Liver (tissue), 9 donors: ENCODE results near the gene MMRN1. TPM values are rescaled to one million over a fixed set of nuclear protein-coding genes. Genes with fewer than 3 reads are reported as not detected.
A peak's percentile ranks its signal among the peaks of the same experiment; 100 is the strongest.

Source experiments
- DNase-seq: peaks from one replicate; pipeline ENCODE4 v3.0.0-alpha.2; 2017; ENCODE audit warnings: low spot score
- H3K27ac ChIP-seq, 2 donors: one replicate each; pipeline ENCODE4 v1.7.0; 2013; ENCODE audit warnings: inconsistent platforms in 2 of 2, low read length in 2 of 2, control low read depth in 1 of 2, low read depth in 1 of 2, mild to moderate bottlenecking in 1 of 2
- H3K27me3 ChIP-seq, 4 donors: one replicate each; pipeline versions ENCODE4 v1.6.1 to v1.7.0; 2013; ENCODE audit warnings: low read length in 3 of 4, inconsistent platforms in 1 of 4, mild to moderate bottlenecking in 1 of 4, moderate library complexity in 1 of 4; ENCODE audit not compliant: control insufficient read depth in 4 of 4, insufficient read depth in 4 of 4
- H3K36me3 ChIP-seq, 4 donors: one replicate each; pipeline versions ENCODE4 v1.6.1 to v1.7.0; 2013; ENCODE audit warnings: low read length in 3 of 4, mild to moderate bottlenecking in 3 of 4, low read depth in 1 of 4, moderate library complexity in 1 of 4; ENCODE audit not compliant: control insufficient read depth in 4 of 4, insufficient read depth in 3 of 4
- H3K4me1 ChIP-seq, 4 donors: one replicate each; pipeline versions ENCODE4 v1.6.1 to v1.7.0; 2013; ENCODE audit warnings: low read length in 3 of 4, mild to moderate bottlenecking in 3 of 4, moderate library complexity in 1 of 4; ENCODE audit not compliant: control insufficient read depth in 4 of 4, insufficient read depth in 4 of 4
- H3K4me3 ChIP-seq, 3 donors: one replicate each; pipeline versions ENCODE4 v1.6.1 to v1.7.0; 2013; ENCODE audit warnings: low read length in 3 of 3, control low read depth in 1 of 3, low read depth in 1 of 3, mild to moderate bottlenecking in 1 of 3
- H3K9ac ChIP-seq, 2 donors: one replicate each; pipeline ENCODE4 v1.7.0; 2013; ENCODE audit warnings: low read length in 2 of 2, mild to moderate bottlenecking in 2 of 2, moderate library complexity in 2 of 2, control low read depth in 1 of 2, low read depth in 1 of 2
- H3K9me3 ChIP-seq, 4 donors: one replicate each; pipeline versions ENCODE4 v1.6.1 to v1.7.0; 2013; ENCODE audit warnings: low read length in 3 of 4; ENCODE audit not compliant: control insufficient read depth in 4 of 4
- ATF3 ChIP-seq: IDR thresholded peaks from 2 replicates; pipeline ENCODE4 v1.6.1; 2016; ENCODE audit warnings: antibody characterized with exemption
- FOXA1 ChIP-seq: IDR thresholded peaks from 2 replicates; pipeline ENCODE4 v1.6.1; 2016; ENCODE audit warnings: antibody characterized with exemption
- FOXA2 ChIP-seq: IDR thresholded peaks from 2 replicates; pipeline ENCODE4 v1.6.1; 2016; ENCODE audit warnings: antibody characterized with exemption
- GABPA ChIP-seq, 2 donors: IDR thresholded peaks in 1 of 2; conservative IDR thresholded peaks in 1 of 2; 2 replicates each; pipeline ENCODE4 v1.6.1; 2016; ENCODE audit warnings: antibody characterized with exemption in 2 of 2, mild to moderate bottlenecking in 1 of 2, moderate library complexity in 1 of 2
- HNF4A ChIP-seq, 2 donors: conservative IDR thresholded peaks; 2 replicates each; pipeline ENCODE4 v1.6.1; 2016; ENCODE audit warnings: antibody characterized with exemption in 2 of 2, mild to moderate bottlenecking in 2 of 2
- HNF4G ChIP-seq: IDR thresholded peaks from 2 replicates; pipeline ENCODE4 v1.6.1; 2016; ENCODE audit warnings: antibody characterized with exemption
- JUND ChIP-seq, 2 donors: IDR thresholded peaks; 2 replicates each; pipeline ENCODE4 v1.6.1; 2016; ENCODE audit warnings: antibody characterized with exemption in 2 of 2
- MAX ChIP-seq: IDR thresholded peaks from 2 replicates; pipeline ENCODE4 v1.6.1; 2016; ENCODE audit warnings: antibody characterized with exemption
- NR2F2 ChIP-seq: IDR thresholded peaks from 2 replicates; pipeline ENCODE4 v1.6.1; 2016; ENCODE audit warnings: antibody characterized with exemption
- RAD21 ChIP-seq, 2 donors: IDR thresholded peaks; 2 replicates each; pipeline ENCODE4 v1.6.1; 2016; ENCODE audit warnings: antibody characterized with exemption in 2 of 2, mild to moderate bottlenecking in 2 of 2
- REST ChIP-seq: IDR thresholded peaks from 2 replicates; pipeline ENCODE4 v1.6.1; 2016; ENCODE audit warnings: antibody characterized with exemption, mild to moderate bottlenecking
- RXRA ChIP-seq, 2 donors: IDR thresholded peaks; 2 replicates each; pipeline ENCODE4 v1.6.1; 2017 to 2018; ENCODE audit warnings: antibody characterized with exemption in 2 of 2, mild to moderate bottlenecking in 1 of 2
- SP1 ChIP-seq: IDR thresholded peaks from 2 replicates; pipeline ENCODE4 v1.6.1; 2018; ENCODE audit warnings: antibody characterized with exemption, mild to moderate bottlenecking
- TAF1 ChIP-seq: conservative IDR thresholded peaks from 2 replicates; pipeline ENCODE4 v1.6.1; 2016; ENCODE audit warnings: antibody characterized with exemption, mild to moderate bottlenecking
- ZBTB33 ChIP-seq: IDR thresholded peaks from 2 replicates; pipeline ENCODE4 v1.6.1; 2016; ENCODE audit warnings: antibody characterized with exemption
- WGBS: extraction: QIAGEN DNeasy Blood & Tissue Kit; methylation state at CpG from one replicate; pipeline ENCODE4 v1.1.7; 2013; 5-methylcytosine and 5-hydroxymethylcytosine counted together
- polyA plus RNA-seq, 2 donors: library from polyadenylated mRNA; stranded (reverse) in 1 of 2; unstranded in 1 of 2; fragments of 200-250 nt in 1 of 2; fragments of >200 nt in 1 of 2; fragmentation: Nextera tagmentation in 1 of 2; extraction: Ambion mirVana in 1 of 2; gene quantifications; one replicate each; pipeline versions ENCODE4 v1.2.1 to v1.2.3, GENCODE V29; 2013 to 2015
- total RNA-seq, 2 donors: library from RNA; depleted of rRNA; stranded (reverse); fragments of >200 nt; gene quantifications; one replicate each; pipeline ENCODE4 v1.2.3, GENCODE V29; 2014
- donor health status: healthy.
- donor health status: healthy.
- donor health status: healthy.
- donor health status: healthy.
- donor health status: healthy.

The MMRN1 gene
- total and polyA plus RNA-seq, 4 donors = 4.4 to 15.6 (median 10.2) TPM

GRCh38 chr4:89988268-89988667 lies 93.6 kb downstream of the MMRN1 start (continued):
- no peak for TF ChIP-seq REST

GRCh38 chr4:89992744-89993143 lies 98.1 kb downstream of the MMRN1 start:
- Histone ChIP-seq H3K9ac (no peak overlapping the region), H3K4me3 (no peak overlapping the region), H3K36me3 (no peaks in the 10 kb centered on the region), H3K4me1 (no peaks in the 10 kb centered on the region), H3K9me3 (peaks cover 0 to 2% (median 0%) of the 10 kb centered on the region in 4 donors), H3K27ac (no peak overlapping the region), H3K27me3 (no peaks in the 10 kb centered on the region)
- no peak for DNase-seq
- 24% methylated on average over 1 of the region's 1 CpG for WGBS
- TF ChIP-seq GABPA (IDR thresholded peaks at IDR 0.05 in 1 of 2, conservative IDR thresholded peaks at IDR 0.05 in 1 of 2) (no peak), ZBTB33 (no peak), MAX (no peak), JUND (IDR thresholded peaks at IDR 0.05) (no peak)

GRCh38 chr4:89994176-89994873 lies 99.7 kb downstream of the MMRN1 start:
- Histone ChIP-seq H3K9me3 (no peaks in the 10 kb centered on the region), H3K27ac (no peak overlapping the region), H3K27me3 (no peaks in the 10 kb centered on the region), H3K36me3 (no peaks in the 10 kb centered on the region), H3K4me1 (no peaks in the 10 kb centered on the region), H3K9ac (no peak overlapping the region), H3K4me3 (no peak overlapping the region)
- WGBS = 60% methylated on average over 3 of the region's 3 CpGs
- TF ChIP-seq SP1 = peak; percentile 46
- TF ChIP-seq GABPA (IDR thresholded peaks at IDR 0.05 in 1 of 2, conservative IDR thresholded peaks at IDR 0.05 in 1 of 2) = no peak
- TF ChIP-seq NR2F2 = no peak
- TF ChIP-seq RAD21 (IDR thresholded peaks at IDR 0.05) = no peak
- no peak for TF ChIP-seq ZBTB33
- TF ChIP-seq MAX = no peak
- no peak for TF ChIP-seq FOXA2
- TF ChIP-seq FOXA1 = no peak
- TF ChIP-seq RXRA (IDR thresholded peaks at IDR 0.05) = no peak
- TF ChIP-seq TAF1 = no peak
- no peak for TF ChIP-seq ATF3
- TF ChIP-seq HNF4G = no peak
- TF ChIP-seq JUND (IDR thresholded peaks at IDR 0.05) = no peak
- peak in 1 of 2 donors; percentile 49 for TF ChIP-seq HNF4A (conservative IDR thresholded peaks at IDR 0.05)
- DNase-seq = no peak
